Stimulated activated CD4-positive, alpha-beta T cell treated with anti-CD3 and anti-CD28 coated beads, Interleukin-1b, Interleukin-23, amount 100 ng/mL, for 48 hours (primary cell): ENCODE measurements around the gene MRPL10.
"Not testable (repeated sequence)": the region's sequence is repeated elsewhere in the genome, so short reads cannot be mapped to it uniquely, and the experiment has no call there.

Experiments used
- DNase-seq: peaks from one replicate; pipeline ENCODE4 v3.0.0-alpha.2; 2020

The MRPL10 gene

GRCh38 chr17:47789611-47790561 lies 41.5 kb downstream of the MRPL10 start:
- DNase-seq = peak; percentile 57

- DNase-seq = no peak
Measured at GRCh38 chr17:47785538-47786123, 45.7 kb downstream of the MRPL10 start.

GRCh38 chr17:47781397-47781796 lies 49.9 kb downstream of the MRPL10 start:
- no peak for DNase-seq

DNA sequence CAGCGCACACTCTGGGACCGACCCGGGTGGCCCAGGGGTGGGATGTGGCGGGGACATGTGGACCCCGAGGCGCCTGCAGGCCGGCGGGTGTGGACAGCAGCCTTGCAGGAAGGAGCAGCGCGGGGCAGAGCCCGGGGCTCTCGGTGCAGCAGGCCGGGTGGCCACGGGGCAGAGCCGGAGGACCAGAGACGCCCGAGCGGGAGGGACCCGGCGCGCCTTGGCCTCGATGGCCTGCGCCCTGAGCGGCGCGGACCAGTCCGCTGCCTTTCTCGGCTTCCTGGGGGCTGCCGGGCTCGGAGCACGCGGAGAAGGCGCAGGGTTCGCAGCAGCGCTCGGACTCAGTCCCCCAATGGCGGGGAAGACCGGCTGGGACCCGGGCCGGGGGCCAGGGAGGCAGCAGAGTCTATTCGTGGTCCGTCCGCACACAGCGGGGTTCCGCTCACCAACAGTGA lies 53.1 kb downstream of the MRPL10 start:
- no peak for DNase-seq

DNA sequence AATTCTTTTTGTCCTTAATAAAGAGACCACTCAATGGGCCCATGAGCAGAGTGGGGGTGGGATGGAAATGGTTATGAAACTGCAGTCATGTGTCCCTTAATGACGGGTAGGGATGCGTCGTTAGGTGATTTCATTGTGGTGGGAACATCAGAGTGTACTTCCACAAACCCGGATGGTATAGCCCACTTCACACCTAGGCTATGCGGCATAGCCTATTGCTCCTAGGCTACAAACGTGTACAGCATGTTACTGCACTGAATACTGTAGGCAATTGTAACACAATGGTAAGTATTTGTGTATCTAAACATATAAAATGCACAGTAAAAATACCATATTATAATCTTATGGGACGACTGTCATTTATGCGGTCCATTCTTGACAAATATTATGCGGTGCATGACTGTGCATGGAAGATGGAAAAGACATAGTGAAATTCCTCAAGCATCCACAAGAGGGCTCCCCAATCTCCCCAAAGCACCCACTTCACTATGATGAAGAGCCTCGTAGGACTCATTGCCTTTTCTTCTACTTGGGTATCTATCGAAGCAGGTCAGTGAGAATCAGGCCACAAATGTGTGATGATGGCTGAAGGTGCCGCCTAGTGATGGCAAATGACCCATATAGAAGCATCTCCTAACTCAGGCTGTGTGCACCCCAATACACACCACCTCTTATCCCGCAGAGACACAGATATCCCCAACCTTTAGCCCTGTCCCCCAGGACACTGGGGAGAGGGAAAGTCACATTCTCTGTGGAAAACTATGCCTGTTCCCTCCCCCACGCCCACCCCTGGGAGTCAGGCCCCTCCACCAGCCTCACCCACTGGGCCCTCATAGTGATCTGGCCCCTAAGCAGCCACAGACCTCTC lies 54.8 kb downstream of the MRPL10 start:
- peak; percentile 40 for DNase-seq

- DNase-seq = no peak
Measured at GRCh38 chr17:47774987-47775580, 56.3 kb downstream of the MRPL10 start.

- no peak for DNase-seq
Measured at GRCh38 chr17:47774331-47774730, 57.0 kb downstream of the MRPL10 start.

- DNase-seq = not testable (repeated sequence)
Measured at GRCh38 chr17:47773649-47774048, 57.7 kb downstream of the MRPL10 start.
